SH-SY5Y (cell line): ENCODE data around the gene TMEM178B.

Experiments
- GATA2 ChIP-seq: IDR thresholded peaks from 2 replicates; pipeline ENCODE4 v1.6.1; 2011; ENCODE audit warnings: mild to moderate bottlenecking, low read depth, low read length
- GATA3 ChIP-seq: IDR thresholded peaks from 2 replicates; pipeline ENCODE4 v1.6.1; 2011; ENCODE audit warnings: low read depth, mild to moderate bottlenecking, low read length, moderate library complexity

- TF ChIP-seq GATA2 = no peak
- TF ChIP-seq GATA3 = no peak
Observed at GRCh38 chr7:141027043-141027442, 46.8 kb upstream of the TMEM178B start.
